Body of pancreas (tissue), 4 donors: Measurements from ENCODE around the gene TMEM109. TPM values are rescaled to one million over a fixed set of nuclear protein-coding genes. Genes with fewer than 3 reads are reported as not detected.

Experiments
- ATAC-seq: fragments of 150-250 bp; one replicate; pipeline ENCODE4 v1.9.1; 2016
- DNase-seq, 4 donors: peaks; one replicate each; pipeline ENCODE4 v3.0.0-alpha.2; 2019
- H3K27ac ChIP-seq, 4 donors: fragments of 200-600 bp; sonication (generic); 1 replicate in 3 of 4; 2 replicates in 1 of 4; pipeline versions ENCODE4 v1.5.1 to v1.6.1; 2016 to 2019; ENCODE audit warnings: mild to moderate bottlenecking in 1 of 4, mixed read lengths in 1 of 4, moderate library complexity in 1 of 4
- H3K27me3 ChIP-seq, 2 donors: fragments of 200-600 bp; sonication (generic); one replicate each; pipeline ENCODE4 v1.6.0; 2016; ENCODE audit warnings: mild to moderate bottlenecking in 1 of 2
- H3K36me3 ChIP-seq, 2 donors: fragments of 200-600 bp; sonication (generic); replicated peaks in 1 of 2; 2 replicates each; pipeline ENCODE4 v1.5.1; 2016; ENCODE audit warnings: low read depth in 2 of 2; ENCODE audit not compliant: insufficient read depth in 1 of 2
- H3K4me1 ChIP-seq: fragments of 200-600 bp; sonication (generic); one replicate; pipeline ENCODE4 v1.6.0; 2016
- H3K4me3 ChIP-seq, 2 donors: fragments of 200-600 bp; sonication (generic); 1 replicate in 1 of 2; 2 replicates in 1 of 2; pipeline ENCODE4 v1.5.1; 2016 to 2019
- H3K9me3 ChIP-seq, 3 donors: fragments of 200-600 bp; sonication (generic); 1 replicate in 2 of 3; 2 replicates in 1 of 3; pipeline ENCODE4 v1.5.1; 2016
- CTCF ChIP-seq, 7 experiments: fragments of 450-650 bp in 4 of 7; fragments of 200-600 bp in 3 of 7; sonication (generic) in 3 of 7; IDR thresholded peaks; one replicate each; pipeline ENCODE4 v1.5.1; 2016 to 2019; ENCODE audit warnings: antibody characterized with exemption in 7 of 7
- POLR2A ChIP-seq, 3 donors: fragments of 450-650 bp; IDR thresholded peaks; one replicate each; pipeline ENCODE4 v1.6.1; 2016; ENCODE audit warnings: antibody characterized with exemption in 3 of 3, mild to moderate bottlenecking in 2 of 3
- WGBS, 2 donors: methylation state at CpG; one replicate each; pipeline ENCODE4 v1.1.5; 2017; 5-methylcytosine and 5-hydroxymethylcytosine counted together
- intact Hi-C: fragments of 100-400 bp; cut with DNase I; formaldehyde crosslinking; loops from one replicate; pipeline ENCODE4 v1.15.1; 2023
- total RNA-seq, 2 donors: library from RNA; depleted of rRNA; stranded (reverse); fragments of >200 nt; gene quantifications; one replicate each; pipeline ENCODE4 v1.1.0, GENCODE V29; 2016

TMEM109 gene
- total RNA-seq, 2 donors from 2014 or later: 59.9 to 62.6 TPM

- no peaks in the 10 kb centered on the region for H3K9me3 ChIP-seq
- intact Hi-C loops: no loop called here
- peaks cover 19 to 20% of the 10 kb centered on the region in 2 donors for H3K36me3 ChIP-seq
- peaks cover 0 to 9% of the 10 kb centered on the region in 2 donors for H3K27me3 ChIP-seq
- peaks cover 31% of the 10 kb centered on the region for H3K4me1 ChIP-seq
- WGBS, 2 donors: 84 to 89% methylated on average over 3 to 11 of the region's 23 CpGs
- H3K4me3 ChIP-seq: no peak overlapping the region
- TF ChIP-seq CTCF (IDR thresholded peaks at IDR 0.05) (no peak), POLR2A (IDR thresholded peaks at IDR 0.05) (no peak)
- no peak for DNase-seq
- no peak for ATAC-seq
- no peak overlapping the region for H3K27ac ChIP-seq
Observed at GRCh38 chr11:60921777-60922335, 7.9 kb downstream of the TMEM109 start.

DNA sequence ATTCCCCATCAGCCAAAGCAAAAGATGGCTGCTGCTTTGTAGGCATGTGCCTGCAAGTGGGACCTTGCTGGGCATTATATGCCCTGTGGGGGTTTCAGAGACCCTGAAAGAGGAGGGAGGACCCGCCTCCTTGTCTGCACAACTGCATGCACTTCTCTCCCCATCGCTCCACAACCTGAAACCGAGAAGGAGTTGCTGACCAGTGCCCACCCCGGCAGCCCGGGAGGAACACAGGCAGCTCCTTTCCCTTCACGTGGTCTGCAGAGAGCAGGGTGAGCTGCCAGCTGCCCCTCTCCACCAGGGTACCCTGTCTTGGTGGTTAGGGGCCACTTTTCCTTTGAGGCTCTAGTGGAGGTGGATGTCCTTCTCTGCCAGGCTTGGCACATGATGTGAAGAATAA, 8.9 kb downstream of the TMEM109 start:
- TF ChIP-seq POLR2A (IDR thresholded peaks at IDR 0.05) (no peak), CTCF (IDR thresholded peaks at IDR 0.05) (no peak)
- no peak overlapping the region for H3K27ac ChIP-seq
- H3K4me1 ChIP-seq: peaks cover 29% of the 10 kb centered on the region
- ATAC-seq (no peak), DNase-seq (no peak)
- WGBS, 2 donors: 87% methylated on average over 6 of the region's 6 CpGs; no CpG with 5 or more reads in 1 of the 2 donors
- H3K27me3 ChIP-seq: peaks cover 0 to 9% of the 10 kb centered on the region in 2 donors
- H3K9me3 ChIP-seq: no peaks in the 10 kb centered on the region
- intact Hi-C loops: no loop called here
- H3K36me3 ChIP-seq: peaks cover 19 to 20% of the 10 kb centered on the region in 2 donors
- no peak overlapping the region for H3K4me3 ChIP-seq

GRCh38 chr11:60923326-60923725, 9.4 kb downstream of the TMEM109 start:
- ATAC-seq: no peak
- no peak for DNase-seq
- H3K9me3 ChIP-seq: no peaks in the 10 kb centered on the region
- 65 to 70% methylated on average over 5 of the region's 5 CpGs for WGBS, 2 donors
- no peak overlapping the region for H3K27ac ChIP-seq
- H3K27me3 ChIP-seq: peaks cover 0 to 9% of the 10 kb centered on the region in 2 donors
- TF ChIP-seq CTCF (IDR thresholded peaks at IDR 0.05): no peak
- no peak for TF ChIP-seq POLR2A (IDR thresholded peaks at IDR 0.05)
- peaks cover 26% of the 10 kb centered on the region for H3K4me1 ChIP-seq
- intact Hi-C loops: no loop called here
- H3K36me3 ChIP-seq: peaks cover 19 to 20% of the 10 kb centered on the region in 2 donors
- H3K4me3 ChIP-seq: no peak overlapping the region

- TF ChIP-seq POLR2A (IDR thresholded peaks at IDR 0.05) (no peak), CTCF (IDR thresholded peaks at IDR 0.05) (no peak)
- H3K9me3 ChIP-seq: no peaks in the 10 kb centered on the region
- intact Hi-C loops: no loop called here
- peaks cover 22% of the 10 kb centered on the region for H3K4me1 ChIP-seq
- peaks cover 0 to 9% of the 10 kb centered on the region in 2 donors for H3K27me3 ChIP-seq
- H3K36me3 ChIP-seq: peaks cover 19 to 20% of the 10 kb centered on the region in 2 donors
- no peak overlapping the region for H3K4me3 ChIP-seq
- H3K27ac ChIP-seq: no peak overlapping the region
- peak in 1 of 4 donors; percentile 35 for DNase-seq
- WGBS, 2 donors: 45 to 48% methylated on average over 4 to 6 of the region's 6 CpGs
- no peak for ATAC-seq
Observed at GRCh38 chr11:60923800-60924109, 9.8 kb downstream of the TMEM109 start.
